Esophagus squamous epithelium (tissue), 4 donors: ENCODE measurements around the gene TEX2.

Source experiments
- CTCF ChIP-seq, 6 experiments: fragments of 450-650 bp in 4 of 6; fragments of 200-600 bp in 2 of 6; sonication (generic) in 2 of 6; IDR thresholded peaks; one replicate each; pipeline ENCODE4 v1.5.1; 2016 to 2019; ENCODE audit warnings: antibody characterized with exemption in 6 of 6, mild to moderate bottlenecking in 4 of 6, moderate library complexity in 4 of 6
- POLR2A ChIP-seq, 4 donors: fragments of 450-650 bp; IDR thresholded peaks; one replicate each; pipeline ENCODE4 v1.6.1; 2017; ENCODE audit warnings: antibody characterized with exemption in 4 of 4, mild to moderate bottlenecking in 4 of 4, moderate library complexity in 3 of 4

GRCh38 chr17:64155751-64156544 lies 107.1 kb downstream of the TEX2 start:
- TF ChIP-seq POLR2A (IDR thresholded peaks at IDR 0.05) (no peak), CTCF (IDR thresholded peaks at IDR 0.05) (no peak)
